Hippocampal formation (tissue), 2 donors: ENCODE measurements around the gene ZNF664.
A peak's percentile ranks its signal among the peaks of the same experiment; 100 is the strongest.

Experiments used
- DNase-seq, 2 donors: peaks; one replicate each; lab custom pipeline; 2025; lab: John Stamatoyannopoulos, UW

The ZNF664 gene

GRCh38 chr12:124010687-124011086 lies 37.7 kb downstream of the ZNF664 start:
- DNase-seq: no peak

- DNase-seq: no peak
Observed at GRCh38 chr12:124011435-124012115, 38.6 kb downstream of the ZNF664 start.

- DNase-seq: no peak
Observed at GRCh38 chr12:124013073-124013472, 40.1 kb downstream of the ZNF664 start.

GRCh38 chr12:124015494-124016461 lies 42.8 kb downstream of the ZNF664 start:
- DNase-seq: no peak

GRCh38 chr12:124017064-124017463 lies 44.0 kb downstream of the ZNF664 start:
- no peak for DNase-seq

- no peak for DNase-seq
Observed at GRCh38 chr12:124018539-124018938, 45.5 kb downstream of the ZNF664 start.

- DNase-seq: no peak
Observed at GRCh38 chr12:124019115-124019514, 46.1 kb downstream of the ZNF664 start.

- no peak for DNase-seq
Observed at GRCh38 chr12:124020514-124020949, 47.5 kb downstream of the ZNF664 start.

GRCh38 chr12:124021007-124021406 lies 48.0 kb downstream of the ZNF664 start:
- no peak for DNase-seq

GRCh38 chr12:124022161-124022560 lies 49.1 kb downstream of the ZNF664 start:
- DNase-seq: no peak

- no peak for DNase-seq
Observed at GRCh38 chr12:124024263-124024678, 51.3 kb downstream of the ZNF664 start.

- DNase-seq: no peak
Observed at GRCh38 chr12:124024776-124025175, 51.8 kb downstream of the ZNF664 start.

- no peak for DNase-seq
Observed at GRCh38 chr12:124025661-124026060, 52.6 kb downstream of the ZNF664 start.

GRCh38 chr12:124026755-124027745 lies 54.0 kb downstream of the ZNF664 start:
- DNase-seq: no peak

- no peak for DNase-seq
Observed at GRCh38 chr12:124027753-124028554, 54.9 kb downstream of the ZNF664 start.

- DNase-seq: no peak
Observed at GRCh38 chr12:124028555-124028925, 55.5 kb downstream of the ZNF664 start.

- DNase-seq: no peak
Observed at GRCh38 chr12:124030008-124030407, 57.0 kb downstream of the ZNF664 start.

GRCh38 chr12:124030510-124030909 lies 57.5 kb downstream of the ZNF664 start:
- DNase-seq: no peak

GRCh38 chr12:124031058-124031457 lies 58.0 kb downstream of the ZNF664 start:
- DNase-seq: no peak

GRCh38 chr12:124032265-124032886 lies 59.4 kb downstream of the ZNF664 start:
- peak; percentile 26 to 81 for DNase-seq
